Right ventricle myocardium superior (tissue), 1 donor: ENCODE results near the gene TXLNA. TPM values are rescaled to one million over a fixed set of nuclear protein-coding genes. Genes with fewer than 3 reads are reported as not detected.

Experiments used
- ATAC-seq: fragments of 200-7000 bp; cut with Tn5 transposase; one replicate; pipeline ENCODE4 v1.9.1; 2020; ENCODE audit warnings: mild to moderate bottlenecking; ENCODE audit not compliant: poor library complexity
- DNase-seq: peaks from one replicate; pipeline ENCODE4 v3.0.0-alpha.2; 2020
- intact Hi-C: fragments of 100-400 bp; cut with DNase I; formaldehyde crosslinking; loops from one replicate; pipeline ENCODE4 v1.11.2; 2022
- total RNA-seq: library from RNA; stranded (reverse); fragmentation: NEBNext Ultra II Directional; extraction: Animal tissue kit (Norgen Biotek cat#: 25700); gene quantifications from one replicate; pipeline ENCODE4 v1.2.1, GENCODE V29; 2021
- donor health status: DM: no; HTN: yes; CAD: no; lungs with severe emphysema.

The TXLNA gene
- total RNA-seq, 1 donor from 2014 or later, result 15.5 TPM

GRCh38 chr1:32181065-32181464 lies 1.6 kb downstream of the TXLNA start:
- DNase-seq (no peak), ATAC-seq (no peak)
- intact Hi-C loops, result no loop called here

GRCh38 chr1:32181563-32181962 lies 2.1 kb downstream of the TXLNA start:
- intact Hi-C loops, result no loop called here
- no peak for ATAC-seq
- no peak for DNase-seq

GRCh38 chr1:32182060-32182459 lies 2.6 kb downstream of the TXLNA start:
- ATAC-seq (no peak), DNase-seq (no peak)
- intact Hi-C loops, result no loop called here

GRCh38 chr1:32184650-32185049 lies 5.2 kb downstream of the TXLNA start:
- intact Hi-C loops, result no loop called here
- no peak for ATAC-seq
- DNase-seq, result no peak

- intact Hi-C loops, result no loop called here
- ATAC-seq (no peak), DNase-seq (no peak)
Measured at GRCh38 chr1:32186077-32186476, 6.6 kb downstream of the TXLNA start.

GRCh38 chr1:32186491-32186890 lies 7.0 kb downstream of the TXLNA start:
- intact Hi-C loops, result no loop called here
- no peak for ATAC-seq
- DNase-seq, result no peak

- DNase-seq (no peak), ATAC-seq (no peak)
- intact Hi-C loops, result no loop called here
Measured at GRCh38 chr1:32187850-32188249, 8.4 kb downstream of the TXLNA start.

- intact Hi-C loops, result no loop called here
- ATAC-seq (no peak), DNase-seq (no peak)
Measured at GRCh38 chr1:32192220-32192948, 12.9 kb downstream of the TXLNA start.

- ATAC-seq, result no peak
- intact Hi-C loops, result no loop called here
- no peak for DNase-seq
Measured at GRCh38 chr1:32194984-32195383, 15.5 kb downstream of the TXLNA start.

GRCh38 chr1:32195531-32195930 lies 16.1 kb downstream of the TXLNA start:
- intact Hi-C loops, result no loop called here
- DNase-seq (no peak), ATAC-seq (no peak)

- DNase-seq, result no peak
- ATAC-seq, result no peak
- intact Hi-C loops, result no loop called here
Measured at GRCh38 chr1:32195972-32196823, 16.7 kb downstream of the TXLNA start.

- ATAC-seq, result no peak
- intact Hi-C loops, result no loop called here
- DNase-seq, result no peak
Measured at GRCh38 chr1:32197074-32197473, 17.6 kb downstream of the TXLNA start.

- DNase-seq (no peak), ATAC-seq (no peak)
- intact Hi-C loops, result no loop called here
Measured at GRCh38 chr1:32197837-32198236, 18.4 kb downstream of the TXLNA start.

- intact Hi-C loops, result no loop called here
- DNase-seq, result no peak
- ATAC-seq, result no peak
Measured at GRCh38 chr1:32198237-32199042, 19.0 kb downstream of the TXLNA start.

GRCh38 chr1:32199043-32199716 lies 19.7 kb downstream of the TXLNA start:
- DNase-seq, result no peak
- intact Hi-C loops, result no loop called here
- no peak for ATAC-seq

GRCh38 chr1:32199717-32200072 lies 20.2 kb downstream of the TXLNA start:
- ATAC-seq, result peak; percentile 74
- intact Hi-C loops, result no loop called here
- peak; percentile 85 for DNase-seq

- intact Hi-C loops, result no loop called here
- ATAC-seq, result peak; percentile 70
- peak; percentile 84 for DNase-seq
Measured at GRCh38 chr1:32200226-32201010, 20.9 kb downstream of the TXLNA start, which contains the start of gene CCDC28B. Gene CCDC28B (plus strand): TSS chr1:32200595. CDS start chr1:32201936, 1,341 bp downstream.
